ENCODE results near the gene FBXL20. TPM values are rescaled to one million over a fixed set of nuclear protein-coding genes. Genes with fewer than 3 reads are reported as not detected.

FBXL20 gene
- total and polyA plus RNA-seq, 2 of the 8 experiments (the other 6 are each of a cell fraction or from before 2014, with no cell fraction given): 5.5 to 11.0 TPM

DNA sequence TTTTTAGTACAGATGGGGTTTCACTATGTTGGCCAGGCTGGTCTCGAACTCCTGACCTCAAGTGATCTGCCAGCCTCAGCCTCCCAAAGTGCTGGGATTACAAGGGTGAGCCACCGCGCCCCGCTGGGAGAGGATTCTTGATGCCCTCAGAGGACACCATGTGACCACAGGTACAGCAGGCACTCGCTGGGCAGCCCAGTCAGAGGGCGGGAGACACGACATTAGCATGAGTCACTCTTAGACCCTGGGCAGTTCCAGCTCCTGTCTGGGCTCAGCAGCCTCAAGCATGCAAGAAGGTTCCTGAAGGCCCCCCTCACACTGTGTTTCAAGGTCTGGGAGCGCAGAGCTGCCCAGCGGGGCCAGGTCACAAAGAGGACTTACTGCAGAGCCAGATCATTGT, 187.6 kb downstream of the FBXL20 start:
- Histone ChIP-seq H3K18ac (ENCODE audit: extremely low read depth, low read length) (no peak overlapping the region), H3K56ac (replicated peaks; ENCODE audit: insufficient read length, low read depth, low read length) (no peak overlapping the region), H2BK5ac (ENCODE audit: low read depth, low read length) (no peak overlapping the region), H3K9ac (replicated peaks in 1 of 4; ENCODE audit: extremely low read depth in 1 of 4, low read depth in 3 of 4, low read length in 3 of 4) (no peak overlapping the region), H3K4me1 (replicated peaks in 1 of 4; ENCODE audit: control insufficient read depth in 3 of 4, insufficient read depth in 4 of 4, low read length in 3 of 4) (peaks cover 5 to 31% (median 20%) of the 10 kb centered on the region in 4 experiments), H3K23me2 (ENCODE audit: low read depth, low read length) (peaks cover 6% of the 10 kb centered on the region; the same call in 1 of the 2 replicates), H4K91ac (replicated peaks; ENCODE audit: insufficient read length, low read length) (no peak overlapping the region), H3K9me3 (ENCODE audit: insufficient read depth in 2 of 2, low read depth in 1 of 2, low read length in 1 of 2) (no peaks in the 10 kb centered on the region), H4K20me1 (replicated peaks in 1 of 2; ENCODE audit: control insufficient read depth in 1 of 2, insufficient read depth in 2 of 2, low read length in 2 of 2) (no peaks in the 10 kb centered on the region), H3K4ac (replicated peaks; ENCODE audit: insufficient read length, low read depth, low read length) (no peak overlapping the region), H3K14ac (ENCODE audit: insufficient read length) (no peak overlapping the region), H3K27me3 (replicated peaks in 1 of 4; ENCODE audit: control insufficient read depth in 3 of 4, extremely low read depth in 1 of 4, insufficient read depth in 3 of 4, low read length in 3 of 4) (peaks cover 0 to 14% (median 8%) of the 10 kb centered on the region in 4 experiments; a peak in 5 of 7 replicates), H2BK20ac (ENCODE audit: low read length) (no peak overlapping the region), H4K5ac (ENCODE audit: insufficient read length, low read depth, low read length) (no peak overlapping the region), H3K79me1 (ENCODE audit: low read depth, low read length) (no peaks in the 10 kb centered on the region), H3K4me2 (ENCODE audit: insufficient read depth in 1 of 2, low read depth in 2 of 2, low read length in 2 of 2) (no peak overlapping the region), H2BK15ac (ENCODE audit: low read length) (no peak overlapping the region), H2BK120ac (replicated peaks; ENCODE audit: low read depth, low read length) (no peak overlapping the region), H4K8ac (ENCODE audit: extremely low read depth, insufficient read depth, low read length) (no peak overlapping the region; the same call in 1 of the 2 replicates), H2AFZ (ENCODE audit: low read length) (no peak overlapping the region), H3K4me3 (ENCODE audit: extremely low read depth in 1 of 4, insufficient read depth in 2 of 4, low read depth in 3 of 4, low read length in 4 of 4) (no peak overlapping the region), H2AK5ac (ENCODE audit: low read depth, low read length) (peak overlapping the region; percentile 75; the same call in 1 of the 2 replicates), H3K23ac (ENCODE audit: insufficient read length) (no peak overlapping the region), H3K36me3 (ENCODE audit: control insufficient read depth in 2 of 4, insufficient read depth in 4 of 4, low read length in 3 of 4) (no peaks in the 10 kb centered on the region), H3K79me2 (ENCODE audit: control insufficient read depth in 1 of 2, insufficient read depth in 2 of 2, low read length in 2 of 2) (no peaks in the 10 kb centered on the region), H3K27ac (ENCODE audit: low read depth, low read length) (no peak overlapping the region), H2BK12ac (ENCODE audit: low read depth, low read length) (no peak overlapping the region)
- no peak for DNase-seq (ENCODE audit: low read depth in 1 of 2, low spot score in 2 of 2)
- CTCF ChIA-PET (ENCODE audit: partially characterized antibody): interaction anchor here (2.2 to 24.1 kb wide), 3 partner anchors 9 to 26 kb away, joined by 8 to 982 read pairs (median 10); partner anchors contain the start of gene STAC2
- 86% methylated on average over 9 of the region's 9 CpGs; no CpG with 5 or more reads in 1 of the 2 experiments for WGBS, 2 experiments (ENCODE audit: extremely low coverage in 1 of 2, insufficient coverage in 1 of 2, insufficient read length in 1 of 2, insufficient replicate concordance in 2 of 2, low coverage in 1 of 2, low lambda C conversion rate in 2 of 2, missing lambda C conversion rate in 1 of 2)
- no peak for FAIRE-seq
- POLR2A ChIA-PET (ENCODE audit: partially characterized antibody): interaction anchor here (1.0 to 3.9 kb wide), 6 partner anchors 10 to 37 kb away, joined by 3 to 13 read pairs (median 5); partner anchors contain the start of gene RPL19
- TF ChIP-seq RAD21 (IDR thresholded peaks at IDR 0.05 in 1 of 2, conservative IDR thresholded peaks at IDR 0.05 in 1 of 2; ENCODE audit: low read depth in 2 of 2, low read length in 2 of 2): no peak
- TF ChIP-seq TAF1 (IDR thresholded peaks at IDR 0.05; ENCODE audit: low read depth, low read length): no peak
- TF ChIP-seq TAF7 (optimal IDR thresholded peaks at IDR 0.05; ENCODE audit: borderline replicate concordance, low read depth, low read length): no peak
- TF ChIP-seq, protein P1, sequence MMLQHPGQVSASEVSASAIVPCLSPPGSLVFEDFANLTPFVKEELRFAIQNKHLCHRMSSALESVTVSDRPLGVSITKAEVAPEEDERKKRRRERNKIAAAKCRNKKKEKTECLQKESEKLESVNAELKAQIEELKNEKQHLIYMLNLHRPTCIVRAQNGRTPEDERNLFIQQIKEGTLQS (IDR thresholded peaks at IDR 0.05; ENCODE audit: insufficient read depth, low read depth, low read length): no peak
- TF ChIP-seq, protein P2, sequence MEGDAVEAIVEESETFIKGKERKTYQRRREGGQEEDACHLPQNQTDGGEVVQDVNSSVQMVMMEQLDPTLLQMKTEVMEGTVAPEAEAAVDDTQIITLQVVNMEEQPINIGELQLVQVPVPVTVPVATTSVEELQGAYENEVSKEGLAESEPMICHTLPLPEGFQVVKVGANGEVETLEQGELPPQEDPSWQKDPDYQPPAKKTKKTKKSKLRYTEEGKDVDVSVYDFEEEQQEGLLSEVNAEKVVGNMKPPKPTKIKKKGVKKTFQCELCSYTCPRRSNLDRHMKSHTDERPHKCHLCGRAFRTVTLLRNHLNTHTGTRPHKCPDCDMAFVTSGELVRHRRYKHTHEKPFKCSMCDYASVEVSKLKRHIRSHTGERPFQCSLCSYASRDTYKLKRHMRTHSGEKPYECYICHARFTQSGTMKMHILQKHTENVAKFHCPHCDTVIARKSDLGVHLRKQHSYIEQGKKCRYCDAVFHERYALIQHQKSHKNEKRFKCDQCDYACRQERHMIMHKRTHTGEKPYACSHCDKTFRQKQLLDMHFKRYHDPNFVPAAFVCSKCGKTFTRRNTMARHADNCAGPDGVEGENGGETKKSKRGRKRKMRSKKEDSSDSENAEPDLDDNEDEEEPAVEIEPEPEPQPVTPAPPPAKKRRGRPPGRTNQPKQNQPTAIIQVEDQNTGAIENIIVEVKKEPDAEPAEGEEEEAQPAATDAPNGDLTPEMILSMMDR (IDR thresholded peaks at IDR 0.05; ENCODE audit: control extremely low read depth in 1 of 3, insufficient read depth in 1 of 3, low read depth in 1 of 3, low read length in 3 of 3): no peak
- TF ChIP-seq SAP30 (IDR thresholded peaks at IDR 0.05; ENCODE audit: insufficient read depth, insufficient replicate concordance, low read length): no peak
- no peak for TF ChIP-seq JUN (IDR thresholded peaks at IDR 0.05; ENCODE audit: low read depth, low read length)
- TF ChIP-seq CBX8 (IDR thresholded peaks at IDR 0.05; ENCODE audit: borderline replicate concordance, low read depth, low read length): no peak
- no peak for TF ChIP-seq ASH2L (IDR thresholded peaks at IDR 0.05; ENCODE audit: low read length)
- no peak for TF ChIP-seq EGR1 (IDR thresholded peaks at IDR 0.05; ENCODE audit: borderline replicate concordance, low read depth, low read length)

Data from H1 (cell line).